ENCODE measurements around the gene CALHM6.

CALHM6 gene

GRCh38 chr6:116446399-116446798 is 14.8 kb upstream of the CALHM6 start:
- no peak for DNase-seq

DNA sequence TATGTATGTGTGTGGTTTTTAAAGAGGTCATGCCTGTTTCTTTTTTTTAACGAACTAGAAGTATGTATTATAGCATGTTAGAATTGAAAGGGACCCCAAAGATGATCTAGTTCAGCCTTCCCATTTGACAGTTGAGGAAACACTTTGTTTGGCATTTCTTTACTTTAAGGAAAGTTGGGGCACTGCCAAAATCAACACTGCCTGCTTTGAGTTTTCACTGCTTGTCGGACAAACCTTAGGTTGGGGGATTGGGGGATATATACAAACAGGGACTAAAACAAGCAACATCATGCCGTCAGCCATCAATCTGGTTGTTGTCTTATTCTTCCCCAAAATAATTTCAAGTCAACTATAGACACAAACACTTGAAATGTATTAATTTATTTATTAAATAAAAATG is 14.1 kb upstream of the CALHM6 start:
- DNase-seq, result no peak

- DNase-seq, result no peak
Measured at GRCh38 chr6:116447496-116448011, 13.6 kb upstream of the CALHM6 start.

GRCh38 chr6:116449565-116449964 is 11.6 kb upstream of the CALHM6 start:
- DNase-seq, result no peak

DNA sequence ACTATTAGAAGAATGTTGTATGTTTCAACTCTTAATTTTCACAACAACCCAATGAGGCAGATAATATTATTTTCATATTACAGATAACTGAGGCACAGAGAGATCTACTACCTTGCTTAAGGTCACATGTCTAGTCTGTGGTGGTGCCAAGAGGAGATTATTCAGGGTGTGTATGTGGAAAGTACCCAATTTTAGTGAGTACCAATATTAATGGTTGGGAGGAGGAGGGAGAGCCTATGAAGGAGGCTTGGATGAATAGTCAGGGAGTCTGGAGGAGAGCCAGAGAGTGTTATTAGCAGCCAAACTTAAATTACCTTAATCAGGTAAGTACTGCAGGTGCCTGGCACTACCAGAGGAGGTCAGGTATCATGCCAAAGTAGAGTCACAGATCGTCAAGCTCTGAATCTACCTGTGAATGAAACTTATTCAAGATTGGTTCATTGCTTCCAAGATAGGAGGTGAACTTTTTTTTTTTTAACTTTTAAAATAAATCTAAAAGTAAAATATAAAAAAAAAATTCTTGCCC is 10.9 kb upstream of the CALHM6 start:
- no peak for DNase-seq

GRCh38 chr6:116450769-116451740 is 10.1 kb upstream of the CALHM6 start:
- DNase-seq, result no peak

GRCh38 chr6:116451916-116452315 is 9.3 kb upstream of the CALHM6 start:
- no peak for DNase-seq

GRCh38 chr6:116452531-116452930 is 8.6 kb upstream of the CALHM6 start:
- DNase-seq, result no peak

DNA sequence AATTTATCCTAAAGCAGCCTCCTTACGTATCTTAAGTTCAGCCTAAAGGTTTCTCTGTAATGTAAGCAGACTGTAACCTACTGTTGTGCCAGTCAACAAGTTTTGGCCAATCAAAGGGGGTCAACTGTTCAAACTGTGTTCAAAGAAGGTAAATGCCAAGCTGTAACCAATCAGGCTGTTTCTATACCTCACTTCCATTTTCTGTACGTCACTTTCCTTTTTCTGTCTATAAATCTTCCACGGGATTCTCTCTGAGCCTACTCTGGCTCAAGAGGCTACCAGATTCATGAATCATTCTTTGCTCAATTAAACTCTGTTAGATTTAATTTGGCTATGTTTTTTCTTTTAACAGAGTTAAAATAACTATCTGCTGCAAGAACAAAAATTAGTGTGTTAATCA is 5.1 kb upstream of the CALHM6 start:
- no peak for DNase-seq

DNA sequence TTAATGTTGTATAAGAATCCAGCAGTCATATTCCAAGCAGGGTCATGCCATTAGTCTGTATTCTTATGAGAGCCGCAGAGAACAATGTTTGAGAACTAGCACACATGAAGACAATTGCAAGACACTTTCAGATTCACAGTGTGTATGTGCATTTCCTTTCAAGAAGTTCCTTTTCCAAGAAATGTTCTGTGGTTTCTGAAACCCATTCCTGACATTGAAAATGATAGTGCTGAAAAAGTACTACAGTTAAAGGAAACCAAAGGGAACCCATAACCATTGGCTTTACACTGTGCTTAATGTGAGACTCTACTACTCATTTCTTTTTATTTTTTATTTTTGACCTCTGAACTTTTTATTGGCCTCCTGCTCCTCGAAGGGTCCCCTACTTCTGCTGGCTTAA is 4.2 kb upstream of the CALHM6 start:
- DNase-seq, result no peak

GRCh38 chr6:116458264-116458663 is 2.9 kb upstream of the CALHM6 start:
- no peak for DNase-seq

- DNase-seq, result no peak
Measured at GRCh38 chr6:116459927-116460326, 1.2 kb upstream of the CALHM6 start.

- DNase-seq, result no peak
Measured at GRCh38 chr6:116461932-116462885, 1.0 kb downstream of the CALHM6 start.

- no peak for DNase-seq
Measured at GRCh38 chr6:116463301-116463700, 2.1 kb downstream of the CALHM6 start.

- no peak for DNase-seq
Measured at GRCh38 chr6:116465246-116465645, 4.1 kb downstream of the CALHM6 start.

DNA sequence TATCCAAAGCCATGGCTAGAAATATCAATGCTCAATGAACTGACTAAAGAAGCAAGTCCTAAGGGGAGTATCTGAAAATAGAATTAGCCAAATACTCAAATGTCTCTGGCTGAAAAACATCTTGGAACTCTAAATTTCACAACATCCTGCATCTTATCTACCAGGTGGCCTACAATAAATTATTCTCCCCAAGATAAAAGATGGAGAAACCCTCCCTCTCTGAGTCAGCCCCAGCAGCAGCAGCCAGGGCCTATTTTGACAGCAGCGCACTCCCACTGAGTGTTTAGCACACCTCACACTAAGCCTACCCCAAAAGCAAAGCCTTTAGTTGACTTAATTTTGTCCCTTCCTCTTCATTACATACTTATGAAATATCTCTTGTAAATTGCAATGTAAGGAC is 5.9 kb downstream of the CALHM6 start:
- no peak for DNase-seq

GRCh38 chr6:116467514-116467913 is 6.3 kb downstream of the CALHM6 start:
- no peak for DNase-seq

GRCh38 chr6:116468293-116468692 is 7.1 kb downstream of the CALHM6 start:
- DNase-seq, result no peak

GRCh38 chr6:116471531-116471930 is 10.4 kb downstream of the CALHM6 start:
- no peak for DNase-seq

- DNase-seq, result no peak
Measured at GRCh38 chr6:116472706-116473105, 11.5 kb downstream of the CALHM6 start.

DNA sequence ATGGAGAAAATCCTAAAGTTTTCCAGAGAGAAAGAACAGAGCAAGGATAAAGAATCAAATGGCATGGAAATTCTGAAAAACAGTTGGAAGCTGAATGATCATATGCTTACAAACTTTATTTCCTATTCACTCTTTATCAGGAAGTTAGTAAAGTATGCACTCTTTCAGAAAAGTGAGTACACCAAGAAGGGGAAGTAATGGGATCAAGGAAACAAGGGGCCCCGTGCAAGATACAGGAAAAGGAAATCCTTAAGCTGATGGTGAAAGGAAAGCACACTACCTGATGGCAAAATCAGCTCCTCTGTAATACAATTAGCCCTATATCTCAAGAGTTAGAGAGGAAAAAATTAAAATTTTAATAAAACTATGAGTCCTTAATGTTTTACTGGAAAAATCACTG is 14.0 kb downstream of the CALHM6 start:
- no peak for DNase-seq

GRCh38 chr6:116476002-116476678 is 15.0 kb downstream of the CALHM6 start:
- no peak for DNase-seq
